Measurements from ENCODE around the gene FBLN2. TPM values are rescaled to one million over a fixed set of nuclear protein-coding genes. Genes with fewer than 3 reads are reported as not detected.

The FBLN2 gene
- total RNA-seq, 2 experiments from 2014 or later, result 8.4 to 13.7 TPM

- peaks cover 11% of the 10 kb centered on the region for H3K4me1 Mint-ChIP-seq (ENCODE audit: low read depth)
- H3K27ac Mint-ChIP-seq, result no peak overlapping the region
- no peaks in the 10 kb centered on the region for H3K36me3 Mint-ChIP-seq (ENCODE audit: low read depth)
- peaks cover 3% of the 10 kb centered on the region for H3K27me3 Mint-ChIP-seq
- H3K4me3 Mint-ChIP-seq, result no peak overlapping the region
- intact Hi-C loops (cut with micrococcal nuclease), result no loop called here
- DNase-seq (no peak), ATAC-seq (no peak)
- ChIA-PET CTCF (interaction anchor here (0.7 to 1.5 kb wide), 5 partner anchors 27 to 111 kb away, joined by 3 to 7 read pairs (median 3); no protein-coding TSS in a partner anchor), POLR2A (no interaction called here)
- peaks cover 7% of the 10 kb centered on the region for H3K9me3 Mint-ChIP-seq
- TF ChIP-seq CTCF (IDR thresholded peaks at IDR 0.05), result no peak
Observed at GRCh38 chr3:13536832-13537231, 12.1 kb upstream of the FBLN2 start.

GRCh38 chr3:13537244-13537908 is 11.5 kb upstream of the FBLN2 start:
- H3K4me1 Mint-ChIP-seq (ENCODE audit: low read depth), result peaks cover 11% of the 10 kb centered on the region
- H3K36me3 Mint-ChIP-seq (ENCODE audit: low read depth), result peaks cover 4% of the 10 kb centered on the region
- no peak for ATAC-seq
- ChIA-PET CTCF (interaction anchor here (0.7 to 1.1 kb wide), 3 partner anchors 26 to 63 kb away, joined by 3 read pairs; no protein-coding TSS in a partner anchor), POLR2A (interaction anchor here (1.6 kb wide), 1 partner anchor 10 kb away, joined by 5 read pairs; no protein-coding TSS in a partner anchor)
- peaks cover 3% of the 10 kb centered on the region for H3K27me3 Mint-ChIP-seq
- DNase-seq, result no peak
- no peak for TF ChIP-seq CTCF (IDR thresholded peaks at IDR 0.05)
- H3K9me3 Mint-ChIP-seq, result peaks cover 11% of the 10 kb centered on the region
- intact Hi-C loops (cut with micrococcal nuclease), result no loop called here
- H3K27ac Mint-ChIP-seq, result no peak overlapping the region
- H3K4me3 Mint-ChIP-seq, result no peak overlapping the region

- ATAC-seq, result no peak
- Mint-ChIP-seq H3K4me3 (no peak overlapping the region), H3K27me3 (peaks cover 3% of the 10 kb centered on the region), H3K27ac (no peak overlapping the region), H3K36me3 (ENCODE audit: low read depth) (peaks cover 6% of the 10 kb centered on the region), H3K9me3 (peaks cover 13% of the 10 kb centered on the region), H3K4me1 (ENCODE audit: low read depth) (peaks cover 11% of the 10 kb centered on the region)
- ChIA-PET CTCF (no interaction called here), POLR2A (interaction anchor here (1.6 kb wide), 1 partner anchor 10 kb away, joined by 5 read pairs; no protein-coding TSS in a partner anchor)
- DNase-seq, result no peak
- intact Hi-C loops (cut with micrococcal nuclease), result no loop called here
- no peak for TF ChIP-seq CTCF (IDR thresholded peaks at IDR 0.05)
Observed at GRCh38 chr3:13537909-13538296, 11.0 kb upstream of the FBLN2 start.

- Mint-ChIP-seq H3K9me3 (peaks cover 13% of the 10 kb centered on the region), H3K27ac (no peak overlapping the region), H3K4me1 (ENCODE audit: low read depth) (peaks cover 13% of the 10 kb centered on the region), H3K4me3 (no peak overlapping the region), H3K27me3 (peaks cover 4% of the 10 kb centered on the region), H3K36me3 (ENCODE audit: low read depth) (peaks cover 6% of the 10 kb centered on the region)
- DNase-seq (no peak), ATAC-seq (no peak)
- CTCF ChIA-PET, result no interaction called here
- POLR2A ChIA-PET, result interaction anchor here (1.6 kb wide), 1 partner anchor 9 kb away, joined by 5 read pairs; no protein-coding TSS in a partner anchor
- intact Hi-C loops (cut with micrococcal nuclease), result no loop called here
- no peak for TF ChIP-seq CTCF (IDR thresholded peaks at IDR 0.05)
Observed at GRCh38 chr3:13538520-13539291, 10.2 kb upstream of the FBLN2 start.

GRCh38 chr3:13539292-13539638 is 9.7 kb upstream of the FBLN2 start:
- ChIA-PET CTCF (no interaction called here), POLR2A (no interaction called here)
- Mint-ChIP-seq H3K9me3 (peaks cover 13% of the 10 kb centered on the region), H3K36me3 (ENCODE audit: low read depth) (peaks cover 6% of the 10 kb centered on the region), H3K27me3 (peaks cover 4% of the 10 kb centered on the region), H3K27ac (no peak overlapping the region), H3K4me1 (ENCODE audit: low read depth) (peaks cover 18% of the 10 kb centered on the region), H3K4me3 (no peak overlapping the region)
- intact Hi-C loops (cut with micrococcal nuclease), result no loop called here
- DNase-seq (no peak), ATAC-seq (no peak)
- TF ChIP-seq CTCF (IDR thresholded peaks at IDR 0.05), result no peak

Measured in activated CD8-positive, alpha-beta T cell treated with anti-CD3 and anti-CD28 coated beads for 36 hours (primary cell).